Thyroid gland (tissue), 4 donors: ENCODE results near the gene CRYZ. TPM values are rescaled to one million over a fixed set of nuclear protein-coding genes. Genes with fewer than 3 reads are reported as not detected.
A peak's percentile ranks its signal among the peaks of the same experiment; 100 is the strongest.

ENCODE experiments used
- DNase-seq, 2 donors: peaks; one replicate each; pipeline ENCODE4 v3.0.0-alpha.2; 2019
- H3K27ac ChIP-seq, 3 donors: fragments of 200-600 bp; sonication (generic); 1 replicate in 2 of 3; 2 replicates in 1 of 3; pipeline ENCODE4 v1.5.1; 2016 to 2019; ENCODE audit warnings: mild to moderate bottlenecking in 1 of 3, moderate library complexity in 1 of 3
- H3K27me3 ChIP-seq: fragments of 200-600 bp; sonication (generic); one replicate; pipeline ENCODE4 v1.5.1; 2019
- H3K36me3 ChIP-seq, 2 donors: fragments of 200-600 bp; sonication (generic); one replicate each; pipeline ENCODE4 v1.5.1; 2016 to 2019
- H3K4me1 ChIP-seq, 2 donors: fragments of 200-600 bp; sonication (generic); one replicate each; pipeline ENCODE4 v1.5.1; 2017 to 2019
- H3K4me3 ChIP-seq, 3 donors: fragments of 200-600 bp; sonication (generic); replicated peaks in 1 of 3; 1 replicate in 2 of 3; 2 replicates in 1 of 3; pipeline ENCODE4 v1.5.1; 2016; ENCODE audit warnings: mild to moderate bottlenecking in 1 of 3
- H3K9me3 ChIP-seq: fragments of 200-600 bp; sonication (generic); one replicate; pipeline ENCODE4 v1.5.1; 2017
- CTCF ChIP-seq, 6 experiments: fragments of 200-600 bp in 3 of 6; fragments of 450-650 bp in 3 of 6; sonication (generic) in 3 of 6; IDR thresholded peaks; one replicate each; pipeline ENCODE4 v1.5.1; 2016 to 2019; ENCODE audit warnings: antibody characterized with exemption in 6 of 6, mild to moderate bottlenecking in 2 of 6, inconsistent platforms in 1 of 6, moderate library complexity in 1 of 6
- POLR2A ChIP-seq, 2 donors: fragments of 450-650 bp; IDR thresholded peaks; one replicate each; pipeline ENCODE4 v1.6.1; 2017; ENCODE audit warnings: antibody characterized with exemption in 2 of 2, mild to moderate bottlenecking in 2 of 2, moderate library complexity in 1 of 2
- WGBS, 2 donors: methylation state at CpG; one replicate each; pipeline ENCODE4 v1.1.5; 2017; 5-methylcytosine and 5-hydroxymethylcytosine counted together
- intact Hi-C: fragments of 100-400 bp; cut with DNase I; formaldehyde crosslinking; loops from one replicate; pipeline ENCODE4 v1.15.1; 2023
- total RNA-seq, 4 donors: library from RNA; depleted of rRNA; stranded (reverse); fragments of >200 nt; gene quantifications; one replicate each; pipeline ENCODE4 v1.2.3, GENCODE V29; 2016

The CRYZ gene
- total RNA-seq, 4 donors from 2014 or later = 45.3 to 92.1 (median 58.0) TPM

GRCh38 chr1:74681449-74681848 lies 51.4 kb downstream of the CRYZ start:
- TF ChIP-seq POLR2A (IDR thresholded peaks at IDR 0.05) (no peak), CTCF (IDR thresholded peaks at IDR 0.05) (no peak)
- no peak for DNase-seq
- H3K4me1 ChIP-seq = peaks cover 0 to 4% of the 10 kb centered on the region in 2 donors
- 88% methylated on average over 4 of the region's 4 CpGs for WGBS, 2 donors
- intact Hi-C loops = no loop called here
- no peak overlapping the region for H3K27ac ChIP-seq
- H3K27me3 ChIP-seq = no peaks in the 10 kb centered on the region
- H3K9me3 ChIP-seq = no peaks in the 10 kb centered on the region
- H3K36me3 ChIP-seq = no peaks in the 10 kb centered on the region
- H3K4me3 ChIP-seq = no peak overlapping the region

GRCh38 chr1:74681001-74681400 lies 51.8 kb downstream of the CRYZ start:
- intact Hi-C loops = no loop called here
- H3K9me3 ChIP-seq = no peaks in the 10 kb centered on the region
- 29 to 33% methylated on average over 3 of the region's 3 CpGs for WGBS, 2 donors
- peak in 1 of 2 donors; percentile 15 for DNase-seq
- no peaks in the 10 kb centered on the region for H3K27me3 ChIP-seq
- no peaks in the 10 kb centered on the region for H3K36me3 ChIP-seq
- no peak overlapping the region for H3K27ac ChIP-seq
- no peak overlapping the region for H3K4me3 ChIP-seq
- peaks cover 0 to 4% of the 10 kb centered on the region in 2 donors for H3K4me1 ChIP-seq
- no peak for TF ChIP-seq CTCF (IDR thresholded peaks at IDR 0.05)
- no peak for TF ChIP-seq POLR2A (IDR thresholded peaks at IDR 0.05)

- H3K4me3 ChIP-seq = no peak overlapping the region
- WGBS, 2 donors = 94 to 97% methylated on average over 2 of the region's 2 CpGs
Observed at GRCh38 chr1:74679811-74680210, 53.0 kb downstream of the CRYZ start.

GRCh38 chr1:74677926-74678325 lies 54.9 kb downstream of the CRYZ start:
- Histone ChIP-seq H3K4me3 (no peak overlapping the region), H3K4me1 (peaks cover 4 to 7% of the 10 kb centered on the region in 2 donors), H3K27me3 (no peaks in the 10 kb centered on the region), H3K27ac (no peak overlapping the region), H3K9me3 (no peaks in the 10 kb centered on the region), H3K36me3 (no peaks in the 10 kb centered on the region)
- intact Hi-C loops = no loop called here
- DNase-seq = no peak
- no peak for TF ChIP-seq POLR2A (IDR thresholded peaks at IDR 0.05)
- no peak for TF ChIP-seq CTCF (IDR thresholded peaks at IDR 0.05)

More at GRCh38 chr1:74679811-74680210, 53.0 kb downstream of the CRYZ start:
- intact Hi-C loops = no loop called here
- H3K4me1 ChIP-seq = peaks cover 0 to 4% of the 10 kb centered on the region in 2 donors
- no peak for DNase-seq
- H3K27ac ChIP-seq = no peak overlapping the region
- H3K27me3 ChIP-seq = no peaks in the 10 kb centered on the region
- H3K36me3 ChIP-seq = no peaks in the 10 kb centered on the region
- no peaks in the 10 kb centered on the region for H3K9me3 ChIP-seq
- TF ChIP-seq CTCF (IDR thresholded peaks at IDR 0.05) (no peak), POLR2A (IDR thresholded peaks at IDR 0.05) (no peak)

- H3K9me3 ChIP-seq = no peaks in the 10 kb centered on the region
- no peaks in the 10 kb centered on the region for H3K36me3 ChIP-seq
- peaks cover 0 to 7% of the 10 kb centered on the region in 2 donors for H3K4me1 ChIP-seq
- no peak for DNase-seq
- WGBS, 2 donors = 66% methylated on average over 6 of the region's 6 CpGs
- H3K4me3 ChIP-seq = no peak overlapping the region
- TF ChIP-seq POLR2A (IDR thresholded peaks at IDR 0.05) (no peak), CTCF (IDR thresholded peaks at IDR 0.05) (no peak)
- no peaks in the 10 kb centered on the region for H3K27me3 ChIP-seq
- intact Hi-C loops = no loop called here
- no peak overlapping the region for H3K27ac ChIP-seq
Observed at GRCh38 chr1:74674278-74675048, 58.4 kb downstream of the CRYZ start.
